Cerebellar nuclear complex (tissue), 1 donor: ENCODE data around the gene ATP5F1D.
A peak's percentile ranks its signal among the peaks of the same experiment; 100 is the strongest.

ENCODE experiments used
- DNase-seq, 2 experiments: peaks; one replicate each; lab custom pipeline; 2025; lab: John Stamatoyannopoulos, UW

The ATP5F1D gene

DNA sequence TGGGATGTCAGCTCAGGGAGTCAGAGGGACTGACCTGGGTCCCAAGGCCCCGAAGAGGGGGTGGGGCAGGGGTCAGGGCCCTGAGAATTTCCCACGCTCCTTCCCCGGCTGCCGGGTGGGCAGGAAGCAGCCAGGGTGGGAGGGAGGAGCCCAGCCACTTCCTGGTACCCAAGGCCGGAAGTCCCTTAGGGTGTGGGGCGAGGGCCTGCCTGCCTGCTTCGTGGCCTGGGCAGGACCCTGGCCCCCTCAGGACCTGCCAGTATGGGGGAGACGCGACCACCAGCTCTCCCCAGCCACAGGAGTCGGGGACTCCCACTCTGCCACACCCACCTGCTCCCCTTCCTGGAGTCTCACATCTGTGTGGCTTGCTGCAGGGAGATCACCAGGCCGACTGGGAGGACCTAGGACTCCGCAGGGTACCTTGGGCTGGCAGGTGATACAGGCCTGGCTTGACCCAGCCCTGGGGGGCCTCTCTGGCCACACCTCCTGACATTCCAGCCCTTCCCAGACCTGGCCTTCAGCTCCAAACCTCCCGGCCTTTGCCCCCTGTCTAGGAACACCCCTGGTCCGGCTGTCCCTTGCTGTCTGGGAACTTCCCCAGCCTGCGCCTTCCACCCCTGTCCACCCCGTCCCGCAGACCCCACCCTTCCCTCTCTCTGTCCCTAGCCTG is 17.8 kb downstream of the ATP5F1D start:
- no peak for DNase-seq

DNA sequence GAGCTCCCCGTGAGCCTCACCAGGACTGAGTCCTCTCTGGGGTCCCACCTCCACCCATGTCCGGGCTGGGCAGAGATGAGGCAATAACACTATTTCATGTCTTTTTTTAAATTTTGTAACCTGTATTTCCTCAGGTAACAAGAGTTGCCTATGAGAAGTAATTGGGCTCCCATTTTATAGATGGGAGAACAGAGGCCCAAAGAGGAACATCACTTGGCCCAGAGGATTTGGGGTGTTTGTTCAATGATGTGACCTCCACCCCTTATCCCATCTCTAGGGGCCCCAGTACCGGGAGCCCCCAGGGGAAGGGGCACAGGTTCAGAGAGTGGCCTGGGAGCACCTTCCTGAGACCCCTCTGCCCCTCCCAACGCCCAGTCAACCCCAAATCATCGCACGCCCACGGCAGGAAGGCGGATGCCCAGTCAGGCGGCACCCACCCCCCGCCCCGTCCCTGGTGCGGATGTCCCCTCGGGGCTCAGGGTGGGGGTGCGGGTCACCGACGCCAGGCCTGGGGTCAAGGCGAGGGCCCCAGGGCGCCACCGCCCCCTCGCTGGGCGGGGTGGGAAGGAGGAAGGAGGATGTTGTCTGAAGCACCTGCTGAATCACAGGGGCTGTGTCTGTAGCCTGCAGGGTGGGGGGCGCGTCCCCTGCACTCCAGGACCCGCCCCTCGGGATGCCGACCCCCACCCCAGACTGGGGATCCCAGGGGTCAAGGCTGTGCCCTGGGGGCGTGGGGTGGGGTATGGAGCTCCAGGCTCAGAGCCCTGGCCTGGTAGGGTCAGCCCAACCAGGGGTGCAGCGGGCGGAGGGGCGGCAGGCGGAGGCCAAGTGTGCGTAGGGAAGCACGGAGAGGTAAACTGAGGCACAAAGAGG is 18.6 kb downstream of the ATP5F1D start:
- DNase-seq, result no peak

DNA sequence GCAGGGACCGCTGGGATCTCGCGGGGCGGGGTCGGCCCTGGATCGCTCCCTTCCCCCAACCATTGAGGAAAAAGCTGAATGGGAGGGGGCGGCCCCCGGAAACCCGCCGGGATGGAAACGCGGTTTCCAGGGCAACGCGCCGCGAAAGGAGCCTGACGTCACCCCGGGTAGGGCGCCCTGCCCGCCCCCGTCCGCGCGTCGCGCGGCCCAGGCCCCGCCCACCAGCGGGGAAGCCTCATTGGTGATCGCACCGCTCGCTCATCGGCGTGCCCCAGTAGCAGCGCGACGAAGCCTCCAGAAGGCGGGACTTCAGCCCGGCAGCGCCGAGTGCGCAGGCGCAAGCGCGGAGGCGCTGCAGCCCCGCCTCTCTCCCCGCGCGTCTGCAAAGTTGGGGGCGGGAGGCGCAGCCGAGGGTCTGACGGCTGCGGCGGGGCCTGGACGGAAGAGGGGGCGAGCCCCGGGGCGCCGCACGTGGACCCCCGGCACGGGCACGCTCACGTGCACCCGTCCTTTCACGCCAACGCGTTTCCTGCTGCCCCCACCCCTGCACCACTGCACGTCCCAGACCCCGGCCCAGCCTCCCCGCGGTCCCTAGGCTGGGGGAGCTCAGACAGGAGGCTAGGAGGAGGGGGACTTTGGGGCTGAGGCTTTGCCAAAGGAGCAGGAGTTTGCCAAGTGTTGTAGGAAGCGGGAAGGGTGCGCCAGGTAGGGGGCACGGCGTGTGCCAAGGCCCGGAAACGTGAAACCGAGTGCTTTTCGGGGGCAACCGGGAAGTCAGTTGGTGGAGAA is 19.4 kb downstream of the ATP5F1D start:
- DNase-seq, result peak in 1 of 2 experiments; percentile 79

DNA sequence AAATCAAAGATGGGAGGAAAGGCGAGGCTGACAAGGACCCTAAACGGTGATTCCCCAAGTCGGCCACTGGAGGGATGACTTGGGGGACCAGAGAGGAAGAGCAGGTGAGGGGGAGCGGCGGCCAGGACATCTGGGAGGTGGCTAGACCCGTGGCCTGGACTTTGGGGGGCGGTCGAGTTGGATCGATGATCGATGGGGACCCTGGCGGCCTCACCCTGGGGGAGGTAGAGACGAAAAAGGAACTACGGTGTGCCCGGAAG is 19.9 kb downstream of the ATP5F1D start:
- DNase-seq, result no peak

DNA sequence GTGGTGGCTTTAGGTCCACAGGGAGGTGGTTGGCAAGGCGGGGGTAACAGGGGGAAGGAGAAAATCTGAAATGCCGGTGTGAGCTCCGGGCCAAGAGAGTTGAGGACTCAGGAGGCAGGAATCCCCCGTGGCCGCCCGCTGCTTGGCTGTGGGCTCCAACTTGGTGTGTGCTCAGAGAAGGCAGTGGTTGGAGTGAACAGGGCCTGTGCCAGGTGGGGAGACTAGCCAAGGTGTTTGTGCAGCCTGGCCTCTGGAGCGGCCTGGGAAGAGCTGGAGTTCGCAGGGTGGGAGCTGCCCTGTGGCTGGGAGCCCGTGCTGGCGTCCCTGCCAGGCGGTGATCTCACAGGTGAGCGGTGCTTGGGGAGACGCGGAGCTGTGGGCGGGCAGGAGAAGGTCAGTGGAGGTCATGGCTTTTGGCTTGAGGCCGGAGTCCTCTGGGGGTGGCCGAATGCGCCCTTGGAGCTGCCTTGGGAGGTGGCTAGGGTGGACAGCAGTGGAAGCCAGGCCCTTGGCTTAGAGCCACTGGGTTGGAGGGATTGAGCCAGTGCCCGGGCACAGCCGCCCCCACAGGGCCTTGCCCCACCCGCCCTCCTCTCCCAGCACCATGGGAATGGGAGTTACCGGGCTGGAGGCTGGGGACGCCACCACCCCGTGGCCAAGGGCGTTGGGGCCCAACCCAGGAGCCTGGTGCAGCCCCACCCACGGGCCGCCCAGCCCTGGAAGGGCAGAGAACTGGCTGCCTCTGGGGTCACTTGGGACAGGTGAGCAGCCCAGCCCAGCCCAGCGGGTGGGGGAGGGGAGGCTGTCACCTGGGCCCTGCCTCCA is 20.5 kb downstream of the ATP5F1D start:
- peak in 1 of 2 experiments; percentile 19 for DNase-seq

DNA sequence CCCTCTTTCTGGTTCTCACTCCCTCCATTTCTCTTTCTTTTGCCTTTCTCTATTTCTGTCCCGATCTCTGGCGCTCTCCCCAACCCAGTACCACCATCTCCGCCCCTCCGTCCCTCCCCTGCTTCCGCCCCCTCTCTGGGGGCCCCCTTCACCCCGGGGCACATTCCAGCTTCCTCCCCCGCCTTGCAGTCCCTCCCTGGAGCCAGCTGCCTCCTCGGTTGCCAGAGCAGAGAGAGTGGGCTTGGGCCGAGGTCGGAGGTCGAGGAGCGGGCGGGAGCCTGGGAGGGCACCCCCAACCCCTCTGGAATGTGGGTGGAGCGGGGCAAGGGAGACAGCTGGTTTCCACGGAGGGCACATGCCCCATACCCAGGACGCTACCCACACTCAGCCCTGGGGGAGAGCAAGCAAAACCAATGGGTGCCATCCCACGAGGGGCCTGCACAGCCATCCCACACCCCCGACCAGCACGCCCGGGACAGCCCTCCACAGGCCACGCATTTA is 21.1 kb downstream of the ATP5F1D start:
- no peak for DNase-seq

DNA sequence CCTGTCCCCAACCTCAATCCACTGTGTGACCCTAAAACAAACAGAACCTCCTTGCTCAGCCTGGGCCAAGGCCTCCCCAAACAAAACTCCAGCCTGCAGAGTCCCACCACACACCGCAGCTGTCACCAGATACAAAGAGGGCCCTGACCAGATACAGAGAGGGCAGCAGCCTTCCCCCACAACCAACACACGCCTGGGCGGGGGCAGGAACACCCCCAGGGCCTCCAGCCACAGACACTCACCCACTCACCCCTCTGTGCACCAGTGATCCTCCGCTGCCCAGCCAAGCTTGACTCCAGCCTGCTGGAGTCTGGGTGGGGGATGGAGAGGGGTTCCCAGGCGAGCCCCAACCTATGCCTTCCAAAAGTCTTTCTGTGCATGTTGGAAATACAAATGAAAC is 21.6 kb downstream of the ATP5F1D start:
- no peak for DNase-seq

DNA sequence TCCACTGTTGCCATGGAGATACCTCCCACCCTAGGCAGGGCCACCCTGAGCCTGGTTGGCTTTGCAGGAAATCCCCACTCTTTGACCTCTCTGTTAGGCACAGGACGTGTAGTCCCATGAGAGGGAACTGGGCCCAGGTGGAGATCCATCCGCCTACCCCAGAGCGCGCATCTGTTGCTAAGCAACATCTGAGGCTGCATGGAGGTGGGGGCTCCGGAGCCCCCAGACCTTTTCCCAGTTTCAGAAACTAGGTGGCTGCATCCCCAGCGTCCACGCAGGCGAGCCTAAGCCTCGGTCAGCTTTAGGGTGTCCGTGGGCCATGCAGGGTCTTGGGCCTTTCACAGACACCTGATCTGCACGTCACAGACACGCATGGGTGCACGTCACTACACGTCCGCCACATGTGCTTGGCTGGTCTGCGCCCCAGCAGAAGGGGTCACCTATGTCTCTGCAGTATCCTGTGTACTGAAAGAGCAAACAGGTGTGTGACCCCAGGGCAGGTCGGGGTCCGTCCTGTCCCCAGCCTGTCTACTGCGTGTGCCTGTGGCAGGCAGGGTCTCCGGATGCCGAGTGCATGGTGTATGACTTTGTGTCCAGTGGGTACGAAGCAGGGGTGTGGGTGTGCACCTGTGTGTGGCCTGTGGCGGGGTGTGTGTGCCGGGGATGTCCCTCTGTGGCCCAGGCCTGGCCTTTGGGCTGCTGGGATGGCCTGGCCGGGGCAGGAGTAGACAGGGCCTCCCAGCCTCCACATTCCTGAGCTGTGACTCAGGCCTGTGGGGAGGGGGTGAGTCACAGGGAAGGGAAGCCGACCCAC is 23.5 kb downstream of the ATP5F1D start:
- DNase-seq, result no peak

DNA sequence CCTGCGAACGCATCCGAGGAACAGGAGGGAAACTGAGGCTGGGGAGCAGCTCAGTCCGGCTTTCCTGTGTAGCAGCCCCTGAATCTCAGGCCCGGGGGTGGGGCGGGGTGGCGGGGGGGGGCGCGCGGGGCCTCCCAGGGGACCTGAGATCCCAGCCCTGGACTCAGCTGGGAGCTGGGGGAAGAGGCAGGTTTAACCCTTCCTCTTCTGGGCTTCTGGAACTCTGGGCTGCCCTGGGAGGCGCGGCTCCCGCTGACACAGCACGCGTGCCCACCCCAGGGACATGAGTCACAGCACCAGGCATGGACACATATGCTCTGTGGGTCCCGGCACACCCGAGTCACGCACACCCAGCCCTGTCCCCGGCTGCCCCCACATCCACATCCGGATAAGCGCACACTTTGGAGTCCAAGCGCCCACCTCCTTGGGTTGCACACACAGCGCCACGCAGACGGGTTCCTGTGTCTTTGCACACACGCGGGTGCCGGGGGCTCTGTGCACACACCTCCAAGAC is 24.1 kb downstream of the ATP5F1D start:
- DNase-seq, result no peak

DNA sequence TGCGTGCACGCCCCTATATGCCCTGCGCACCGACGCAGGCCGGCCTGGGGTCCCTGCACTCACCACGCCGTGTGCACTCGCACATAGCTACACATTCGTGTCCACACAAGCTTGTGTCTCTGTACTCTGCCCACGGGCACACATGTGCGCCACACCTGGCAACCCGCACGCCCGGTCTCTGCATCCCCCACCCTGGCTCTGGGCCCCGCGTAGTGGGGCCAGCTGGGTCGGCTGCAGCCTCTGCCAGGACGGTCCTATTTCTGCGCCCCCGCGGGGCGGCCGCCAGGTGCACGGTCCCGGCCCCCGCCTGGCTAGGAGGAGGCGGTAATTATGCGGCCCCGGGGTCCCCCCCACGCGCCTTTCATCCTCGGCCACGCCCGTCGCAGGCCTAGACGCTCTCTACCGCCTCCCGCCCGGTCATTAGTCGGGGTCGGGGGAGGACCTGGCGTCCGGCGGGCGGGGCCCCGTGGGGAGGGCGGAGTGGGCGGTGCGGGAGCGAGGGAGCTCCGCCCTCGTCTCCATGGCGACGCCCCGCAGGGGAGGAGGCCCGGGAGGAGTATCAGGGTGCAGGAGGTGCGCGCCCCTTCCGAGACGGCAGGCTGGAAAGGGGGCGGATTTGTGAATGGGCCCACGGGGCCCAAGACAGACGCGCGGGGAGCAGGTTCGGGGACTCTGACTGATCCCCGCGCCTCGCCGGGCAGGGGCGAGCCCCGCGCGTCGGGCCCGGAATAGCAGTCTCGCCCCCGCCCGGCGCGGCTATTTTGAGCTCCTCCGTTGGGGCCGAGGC is 24.8 kb downstream of the ATP5F1D start:
- peak in 1 of 2 experiments; percentile 75 for DNase-seq

DNA sequence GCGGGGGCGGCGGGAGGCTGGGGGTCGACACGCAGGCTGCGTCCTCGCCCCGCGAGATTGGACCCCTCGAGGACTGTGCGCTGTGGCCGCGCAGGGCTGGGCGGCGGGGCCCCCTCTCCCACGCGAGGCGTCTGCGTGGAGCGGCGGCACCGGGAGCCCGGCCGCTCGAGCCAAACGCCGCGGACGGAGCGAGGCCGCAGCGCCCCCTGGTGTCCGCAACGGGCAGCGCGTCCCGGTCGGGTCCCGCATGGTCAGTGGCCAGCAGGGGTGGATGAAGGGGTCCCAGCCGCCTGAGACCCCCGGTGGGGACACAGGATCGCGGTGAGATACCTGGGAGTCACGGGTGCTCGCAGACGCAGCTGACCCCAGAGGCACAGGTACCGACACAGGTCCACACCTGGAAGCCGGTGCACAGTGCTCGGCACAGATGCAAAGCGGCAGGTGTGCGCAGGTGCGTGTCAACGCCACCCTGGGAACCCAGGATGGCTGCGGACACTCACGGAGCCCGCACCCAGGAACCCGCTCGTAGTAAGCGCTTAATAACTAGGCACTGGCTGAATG is 25.4 kb downstream of the ATP5F1D start:
- no peak for DNase-seq

DNA sequence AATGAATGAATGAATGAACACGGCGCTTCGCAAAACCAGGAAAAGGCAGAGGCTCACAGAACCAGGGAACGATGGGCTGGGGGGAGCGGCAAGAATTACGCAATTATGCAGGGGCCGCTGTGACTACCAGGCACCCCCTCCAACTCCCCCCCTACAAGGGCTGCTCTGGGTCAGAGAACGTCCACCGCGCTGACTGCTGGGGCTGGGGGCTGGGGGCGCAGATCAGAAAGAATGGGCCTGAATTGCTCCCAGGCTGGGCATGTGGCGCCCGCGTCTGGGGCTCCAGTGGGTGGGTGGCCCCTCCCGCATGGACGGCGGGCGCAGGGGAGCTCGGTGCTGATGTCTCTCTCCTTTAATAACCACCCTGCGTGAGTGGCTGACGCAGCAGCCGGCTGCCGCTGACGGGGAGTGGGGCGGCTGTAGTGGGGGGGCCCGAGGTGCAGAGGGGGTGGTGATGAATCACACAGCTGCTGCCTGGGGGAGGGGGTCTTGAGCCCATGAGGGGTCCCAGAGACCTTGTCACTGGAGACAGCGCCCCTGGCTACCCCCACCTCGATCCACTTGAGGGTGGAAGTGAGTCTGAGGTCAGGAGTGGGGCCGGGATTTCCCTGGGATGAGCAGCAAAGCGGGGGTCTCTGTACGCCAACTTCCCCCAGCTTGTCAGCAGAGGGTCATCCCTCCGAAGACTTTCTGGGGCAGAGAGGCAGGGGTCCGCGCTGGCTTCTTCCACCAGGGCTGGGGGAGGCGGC is 26.1 kb downstream of the ATP5F1D start:
- no peak for DNase-seq

DNA sequence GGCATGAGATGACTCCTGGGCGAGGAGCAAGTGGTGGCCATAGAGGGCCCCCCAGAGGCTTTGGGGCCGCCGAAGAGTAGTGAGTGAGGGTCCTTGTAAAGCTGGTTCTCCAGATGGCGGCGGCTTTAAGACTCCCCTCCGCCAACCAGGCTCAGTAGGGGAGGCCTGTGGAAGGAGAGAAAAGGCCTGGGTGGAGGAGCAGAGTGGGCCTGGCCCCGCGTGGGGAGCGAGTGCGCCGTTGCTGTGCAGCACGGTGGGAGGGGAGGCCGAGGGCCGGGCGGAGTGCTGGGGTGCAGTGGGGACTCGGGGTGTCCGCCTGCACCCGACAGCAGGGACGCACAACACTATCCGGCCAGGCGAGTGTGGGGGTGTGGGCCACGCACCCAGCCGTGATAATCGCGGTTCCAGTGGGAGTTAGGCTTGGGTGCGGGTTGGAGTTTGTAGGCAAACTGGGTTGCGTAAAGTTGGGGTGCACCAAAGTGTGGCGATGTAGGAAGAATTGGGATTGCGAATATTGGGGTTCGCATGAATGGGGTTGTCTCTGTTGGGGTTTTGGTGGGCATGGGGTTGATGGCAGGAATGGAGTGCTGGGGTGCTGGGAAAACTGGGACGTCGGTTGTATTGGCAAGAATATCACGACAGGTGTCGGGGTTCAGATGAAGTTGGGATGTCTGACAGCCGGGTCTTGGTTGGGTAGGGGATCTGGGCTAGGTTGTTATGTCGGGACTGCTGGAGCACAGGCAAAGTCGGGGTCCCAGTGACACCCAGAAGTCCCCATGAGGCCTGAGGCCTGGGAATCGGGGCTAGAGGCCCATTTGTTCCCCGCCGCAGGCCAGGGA is 26.9 kb downstream of the ATP5F1D start:
- no peak for DNase-seq

DNA sequence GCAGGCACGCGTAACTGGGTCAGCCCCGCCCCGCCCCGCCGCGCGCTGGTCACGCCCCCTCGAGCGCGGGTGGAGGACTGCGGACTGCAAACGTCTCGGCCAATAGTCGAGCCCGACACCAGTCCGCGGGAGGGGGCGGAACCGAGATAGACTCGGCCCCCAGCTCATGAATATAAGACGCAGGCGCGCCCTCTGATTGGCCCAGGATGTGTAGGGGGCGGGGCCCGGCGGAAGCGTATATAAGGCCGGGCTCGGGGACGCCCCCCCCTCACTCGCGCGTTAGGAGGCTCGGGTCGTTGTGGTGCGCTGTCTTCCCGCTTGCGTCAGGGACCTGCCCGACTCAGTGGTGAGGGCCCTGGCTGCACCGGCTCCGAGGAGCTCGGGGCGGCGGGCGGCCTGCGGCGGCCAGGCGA is 27.5 kb downstream of the ATP5F1D start, which contains the start of gene CIRBP:
Gene CIRBP, plus strand, starts transcription at position 268 of the 413 bp plus-strand sequence. CDS start 1,602 bp downstream, outside the sequence.
- DNase-seq, result peak; percentile 96 to 97

DNA sequence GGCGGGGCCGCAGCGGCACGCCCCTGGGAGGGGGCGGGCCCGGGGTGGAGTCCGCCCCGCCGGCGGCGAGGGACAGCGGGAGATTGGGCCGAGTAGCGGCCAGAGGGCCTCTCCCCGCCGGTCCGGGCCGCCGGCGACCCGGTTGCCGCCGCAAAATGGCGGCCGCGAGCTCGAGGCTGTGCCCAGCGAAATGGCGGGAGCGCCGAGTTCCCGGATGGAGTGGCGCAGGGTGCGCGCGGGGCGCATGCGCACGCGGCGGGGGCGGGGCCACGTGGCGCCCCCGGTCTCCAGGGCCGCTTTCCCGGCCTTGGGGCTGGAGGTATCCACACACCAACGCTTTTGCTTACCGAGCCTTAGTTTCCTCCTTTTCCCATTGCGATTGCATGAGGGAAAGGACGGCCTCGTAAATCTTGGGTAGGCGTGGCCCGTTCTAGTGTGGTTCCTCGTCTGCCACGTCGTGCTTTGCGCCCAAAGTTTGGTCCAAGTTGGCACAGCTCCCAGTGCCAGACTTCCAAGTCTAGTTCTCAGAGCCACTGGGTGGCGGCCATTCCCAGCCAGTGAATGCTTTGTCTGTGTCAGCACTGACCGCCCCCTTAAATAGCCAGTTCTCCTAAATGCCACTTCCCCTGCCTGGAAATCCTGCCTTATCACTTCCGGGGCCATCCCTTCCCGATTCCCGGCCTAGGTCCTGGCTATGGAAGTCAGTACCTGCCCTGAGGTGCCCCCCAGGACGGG is 28.1 kb downstream of the ATP5F1D start:
- peak in 1 of 2 experiments; percentile 52 for DNase-seq

DNA sequence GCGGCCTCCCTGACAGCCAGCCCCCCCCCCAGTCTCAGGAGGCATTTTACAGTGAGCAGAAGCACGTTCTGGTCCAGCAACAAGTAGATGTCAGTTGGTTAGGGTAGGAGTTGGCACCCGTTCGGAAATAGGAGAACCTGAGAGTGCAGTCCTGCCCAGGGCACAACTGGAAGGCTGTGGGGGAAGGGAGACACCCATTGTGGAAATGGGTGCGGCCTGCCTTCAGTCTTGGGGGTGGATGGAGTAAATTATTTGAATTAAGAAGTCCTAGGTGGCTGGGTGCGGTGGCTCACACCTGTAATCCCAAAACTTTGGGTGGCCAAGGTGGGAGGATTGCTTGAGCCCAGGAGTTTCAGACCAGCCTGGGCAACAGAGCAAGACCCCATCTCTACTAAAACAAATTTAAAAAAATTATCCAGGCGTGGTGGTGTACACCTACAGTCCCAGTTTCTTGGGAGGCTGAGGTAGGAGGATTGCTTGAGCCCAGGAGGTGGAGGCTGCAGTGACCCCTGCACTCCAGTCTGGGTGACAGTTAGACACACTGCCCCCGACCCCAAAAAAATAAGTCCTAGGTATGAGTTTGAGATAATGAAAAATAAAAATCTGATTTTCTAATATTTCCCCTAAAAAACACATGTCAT is 28.8 kb downstream of the ATP5F1D start:
- no peak for DNase-seq
